OCI-LY1 (cell line): Measurements from ENCODE around the gene GCM1.

ENCODE experiments used
- EZH2 ChIP-seq: fragments of 200-600 bp; sonication (generic), shearing (Covaris generic); IDR thresholded peaks from 2 replicates; pipeline ENCODE4 v1.8.0; 2017; ENCODE audit warnings: borderline replicate concordance, mixed run types, mild to moderate bottlenecking, antibody characterized with exemption, low read length, moderate library complexity, mixed read lengths
- TF ChIP-seq, protein P1 (sequence below): fragments of 200-600 bp; sonication (generic), shearing (Covaris generic); IDR thresholded peaks from 2 replicates; pipeline ENCODE4 v1.5.1; 2017; ENCODE audit warnings: mild to moderate bottlenecking, antibody characterized with exemption, low read length, moderate library complexity, mixed read lengths

DNA sequence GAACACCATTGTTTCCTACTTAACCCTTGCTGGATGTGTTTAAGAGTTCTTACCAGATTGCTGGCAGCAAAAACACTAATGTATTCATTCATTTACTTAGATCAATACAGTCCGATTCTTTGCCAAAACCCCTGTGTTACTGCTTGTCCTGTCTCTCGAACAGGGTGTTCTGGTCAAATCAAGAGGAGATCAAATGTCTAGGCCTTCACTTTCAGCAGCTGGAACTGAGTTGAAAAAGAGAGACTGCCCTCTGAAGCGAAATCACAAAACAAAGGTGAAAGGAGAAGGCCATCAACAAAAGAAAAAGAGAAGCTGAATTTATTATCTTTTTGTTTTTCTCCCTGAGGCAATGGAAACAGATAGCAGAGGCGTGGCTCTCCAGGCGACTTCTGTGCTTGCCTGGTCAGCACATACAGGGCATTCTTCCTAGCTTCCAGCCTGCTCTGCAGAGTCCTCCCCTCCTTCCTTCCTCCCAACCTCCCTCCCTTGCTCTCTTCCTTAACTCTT lies 44.1 kb upstream of the GCM1 start:
- TF ChIP-seq, protein P1, sequence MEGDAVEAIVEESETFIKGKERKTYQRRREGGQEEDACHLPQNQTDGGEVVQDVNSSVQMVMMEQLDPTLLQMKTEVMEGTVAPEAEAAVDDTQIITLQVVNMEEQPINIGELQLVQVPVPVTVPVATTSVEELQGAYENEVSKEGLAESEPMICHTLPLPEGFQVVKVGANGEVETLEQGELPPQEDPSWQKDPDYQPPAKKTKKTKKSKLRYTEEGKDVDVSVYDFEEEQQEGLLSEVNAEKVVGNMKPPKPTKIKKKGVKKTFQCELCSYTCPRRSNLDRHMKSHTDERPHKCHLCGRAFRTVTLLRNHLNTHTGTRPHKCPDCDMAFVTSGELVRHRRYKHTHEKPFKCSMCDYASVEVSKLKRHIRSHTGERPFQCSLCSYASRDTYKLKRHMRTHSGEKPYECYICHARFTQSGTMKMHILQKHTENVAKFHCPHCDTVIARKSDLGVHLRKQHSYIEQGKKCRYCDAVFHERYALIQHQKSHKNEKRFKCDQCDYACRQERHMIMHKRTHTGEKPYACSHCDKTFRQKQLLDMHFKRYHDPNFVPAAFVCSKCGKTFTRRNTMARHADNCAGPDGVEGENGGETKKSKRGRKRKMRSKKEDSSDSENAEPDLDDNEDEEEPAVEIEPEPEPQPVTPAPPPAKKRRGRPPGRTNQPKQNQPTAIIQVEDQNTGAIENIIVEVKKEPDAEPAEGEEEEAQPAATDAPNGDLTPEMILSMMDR, result no peak
- no peak for TF ChIP-seq EZH2
